HCT116 (cell line): Measurements from ENCODE around the gene AKAP11. TPM values are rescaled to one million over a fixed set of nuclear protein-coding genes. Genes with fewer than 3 reads are reported as not detected.

Experiments
- ATAC-seq: fragments of 200-7000 bp; cut with Tn5 transposase; 2 replicates; pipeline ENCODE4 v1.9.1; 2020; ENCODE audit warnings: mild to moderate bottlenecking, moderate library complexity
- BruUV-seq: library from RNA; stranded (reverse); fragments of 400-500 nt; replicated peaks from 2 replicates; lab custom pipeline; 2021; lab: Mats Ljungman, UMichigan
- CTCF ChIA-PET: fragments of 300-600 bp; sonication (Branson Sonifier 250); formaldehyde crosslinking; loops from one replicate; lab custom pipeline; 2021; ENCODE audit warnings: antibody characterized with exemption; lab: Charles Lee
- POLR2A ChIA-PET: fragments of 300-600, 350-600 bp; sonication (Branson Sonifier 250); formaldehyde crosslinking; loops from one replicate; lab custom pipeline; 2021; ENCODE audit warnings: antibody characterized with exemption; lab: Charles Lee
- RAD21 ChIA-PET, 2 experiments: fragments of 300-600 bp; sonication (Branson Sonifier 250); formaldehyde crosslinking; loops; one replicate each; lab custom pipeline; 2023; ENCODE audit warnings: low total read pairs in 2 of 2; ENCODE audit not compliant: uncharacterized antibody in 2 of 2, unreplicated experiment in 2 of 2, low non-redundant PET in 1 of 2; lab: Charles Lee
- DNase-seq: peaks from one replicate; pipeline ENCODE4 v3.0.0-alpha.2; 2010; ENCODE audit warnings: low read depth, low spot score
- H2AFZ ChIP-seq: fragments of 200-600 bp; shearing (Covaris generic), sonication (generic); 2 replicates; pipeline ENCODE4 v1.6.1; 2017; ENCODE audit warnings: low read depth, mixed run types, mixed read lengths, antibody characterized with exemption, low read length; ENCODE audit not compliant: poor library complexity, severe bottlenecking
- H3K27ac ChIP-seq: 2 replicates; pipeline ENCODE4 v1.5.1; 2012; ENCODE audit warnings: low read depth, low read length
- H3K27me3 ChIP-seq: fragments of 200-600 bp; sonication (generic); 2 replicates; pipeline ENCODE4 v1.6.1; 2016; ENCODE audit warnings: mixed run types, low read length, mixed read lengths; ENCODE audit not compliant: insufficient read depth
- H3K36me3 ChIP-seq, 2 experiments: fragments of 200-500 bp in 1 of 2; fragments of 200-600 bp in 1 of 2; sonication (Bioruptor generic) in 1 of 2; sonication (generic) in 1 of 2; 2 replicates each; pipeline versions ENCODE4 v1.5.1 to v1.6.1; 2014 to 2016; ENCODE audit warnings: low read length in 2 of 2, inconsistent platforms in 1 of 2, mixed read lengths in 1 of 2, mixed run types in 1 of 2; ENCODE audit not compliant: insufficient read depth in 2 of 2, control insufficient read depth in 1 of 2
- H3K4me1 ChIP-seq, 2 experiments: fragments of 200-600 bp in 1 of 2; sonication (generic) in 1 of 2; 2 replicates each; pipeline versions ENCODE4 v1.5.1 to v1.6.1; 2012 to 2017; ENCODE audit warnings: low read length in 2 of 2, inconsistent platforms in 1 of 2, mild to moderate bottlenecking in 1 of 2, mixed read lengths in 1 of 2, mixed run types in 1 of 2, moderate library complexity in 1 of 2; ENCODE audit not compliant: insufficient read depth in 2 of 2, control insufficient read depth in 1 of 2
- H3K4me2 ChIP-seq: fragments of 200-600 bp; sonication (generic); 2 replicates; pipeline ENCODE4 v1.6.1; 2017; ENCODE audit warnings: mixed run types, low read length, mixed read lengths
- H3K4me3 ChIP-seq, 2 experiments: fragments of 200-600 bp in 1 of 2; sonication (generic) in 1 of 2; replicated peaks in 1 of 2; 2 replicates each; pipeline ENCODE4 v1.5.1; 2011 to 2016; ENCODE audit warnings: low read length in 2 of 2, control low read depth in 1 of 2, low read depth in 1 of 2, mild to moderate bottlenecking in 1 of 2, mixed read lengths in 1 of 2, mixed run types in 1 of 2
- H3K79me2 ChIP-seq: fragments of 200-600 bp; sonication (generic); 2 replicates; pipeline ENCODE4 v1.6.1; 2017; ENCODE audit warnings: mild to moderate bottlenecking, mixed run types, low read length, moderate library complexity, mixed read lengths; ENCODE audit not compliant: insufficient read depth
- H3K9ac ChIP-seq: fragments of 200-600 bp; sonication (generic); 2 replicates; pipeline ENCODE4 v1.6.1; 2016; ENCODE audit warnings: low read length, mixed read lengths
- H3K9me2 ChIP-seq: fragments of 200-600 bp; sonication (generic), shearing (Covaris generic); 2 replicates; pipeline ENCODE4 v1.6.1; 2017; ENCODE audit warnings: mixed run types, mild to moderate bottlenecking, moderate library complexity; ENCODE audit not compliant: insufficient read depth
- H3K9me3 ChIP-seq, 2 experiments: fragments of 200-500 bp in 1 of 2; fragments of 200-600 bp in 1 of 2; sonication (Bioruptor generic) in 1 of 2; sonication (generic) in 1 of 2; 2 replicates each; pipeline ENCODE4 v1.6.1; 2014 to 2017; ENCODE audit warnings: low read length in 2 of 2, mixed read lengths in 2 of 2, inconsistent platforms in 1 of 2, low read depth in 1 of 2, mild to moderate bottlenecking in 1 of 2, mixed run types in 1 of 2, moderate library complexity in 1 of 2; ENCODE audit not compliant: control insufficient read depth in 1 of 2, insufficient read depth in 1 of 2
- H4K20me1 ChIP-seq: fragments of 200-600 bp; sonication (generic), shearing (Covaris generic); 2 replicates; pipeline ENCODE4 v1.6.1; 2017; ENCODE audit warnings: mixed run types, mild to moderate bottlenecking, moderate library complexity; ENCODE audit not compliant: insufficient read depth
- CBX3 ChIP-seq: IDR thresholded peaks from 2 replicates; pipeline ENCODE4 v1.6.1; 2012; ENCODE audit warnings: low read depth
- EGR1 ChIP-seq: IDR thresholded peaks from 2 replicates; pipeline ENCODE4 v1.6.1; 2012; ENCODE audit warnings: low read depth
- ELF1 ChIP-seq: IDR thresholded peaks from 2 replicates; pipeline ENCODE4 v1.6.1; 2012; ENCODE audit warnings: low read depth, borderline replicate concordance
- EZH2 ChIP-seq: fragments of 200-600 bp; sonication (generic); IDR thresholded peaks from 2 replicates; pipeline ENCODE4 v1.6.1; 2017; ENCODE audit warnings: antibody characterized with exemption, mixed run types
- EZH2phosphoT487 ChIP-seq: fragments of 200-600 bp; IDR thresholded peaks from 2 replicates; pipeline ENCODE4 v1.6.1; 2018; ENCODE audit warnings: antibody characterized with exemption, borderline replicate concordance
- JUND ChIP-seq: IDR thresholded peaks from 2 replicates; pipeline ENCODE4 v1.6.1; 2012
- POLR2A ChIP-seq: IDR thresholded peaks from 2 replicates; pipeline ENCODE4 v1.7.0; 2011; ENCODE audit warnings: borderline replicate concordance; ENCODE audit not compliant: insufficient read depth, insufficient read length; ENCODE audit errors: extremely low read depth
- TCF7L2 ChIP-seq: IDR thresholded peaks from 2 replicates; pipeline ENCODE4 v1.7.0; 2011; ENCODE audit warnings: borderline replicate concordance, inconsistent platforms; ENCODE audit not compliant: insufficient read depth, insufficient read length; ENCODE audit errors: extremely low read depth
- YY1 ChIP-seq: IDR thresholded peaks from 2 replicates; pipeline ENCODE4 v1.6.1; 2011; ENCODE audit warnings: low read length, low read depth, moderate library complexity, mild to moderate bottlenecking; ENCODE audit not compliant: insufficient replicate concordance; ENCODE audit errors: extremely low read depth
- intact Hi-C: fragments of 100-400 bp; cut with micrococcal nuclease; formaldehyde crosslinking; loops from 2 replicates; pipeline ENCODE4 v1.10.0; 2022
- total RNA-seq: library from RNA; stranded (reverse); gene quantifications from one replicate; pipeline ENCODE4 v1.2.1, GENCODE V29; 2021; ENCODE audit not compliant: unreplicated experiment
- TF ChIP-seq, protein P1 (sequence below): IDR thresholded peaks from 2 replicates; pipeline ENCODE4 v1.6.1; 2012
- TF ChIP-seq, protein P2 (sequence below), 3 experiments: fragments of 200-600 bp in 1 of 3; sonication (generic) in 1 of 3; IDR thresholded peaks in 2 of 3; conservative IDR thresholded peaks in 1 of 3; 2 replicates each; pipeline ENCODE4 v1.5.1; 2012 to 2017; ENCODE audit warnings: low read depth in 2 of 3, low read length in 2 of 3, antibody characterized with exemption in 1 of 3, borderline replicate concordance in 1 of 3, control low read depth in 1 of 3, mild to moderate bottlenecking in 1 of 3, mixed read lengths in 1 of 3, mixed run types in 1 of 3, moderate library complexity in 1 of 3; ENCODE audit not compliant: insufficient read depth in 1 of 3
- TF ChIP-seq, protein P3 (sequence below): IDR thresholded peaks from 2 replicates; pipeline ENCODE4 v1.6.1; 2012; ENCODE audit warnings: low read depth

AKAP11 gene
- total RNA-seq, 1 experiment from 2014 or later, result 21.7 TPM

DNA sequence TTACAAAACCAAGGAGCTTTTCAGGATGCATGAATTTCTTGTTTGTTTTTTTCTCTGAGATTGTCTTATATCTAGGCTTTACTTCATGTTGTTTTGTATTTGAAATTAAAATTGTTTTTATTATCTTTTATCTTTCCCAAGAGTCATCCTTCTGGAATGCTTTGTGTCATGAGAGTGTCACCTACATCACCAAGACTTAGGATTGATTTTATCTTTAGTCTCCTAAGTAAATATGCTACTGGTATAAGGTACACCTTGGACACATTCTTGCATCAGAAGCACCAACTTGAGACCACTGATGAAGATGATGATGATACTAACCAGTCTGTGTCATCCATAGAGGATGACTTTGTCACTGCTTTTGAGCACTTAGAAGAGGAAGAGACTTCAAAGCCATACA, 26.4 kb downstream of the AKAP11 start:
- Histone ChIP-seq H3K9me2 (no peaks in the 10 kb centered on the region), H2AFZ (no peak overlapping the region), H3K36me3 (peaks cover 30 to 31% of the 10 kb centered on the region in 2 experiments; a peak in 3 of 4 replicates), H3K4me3 (no peak overlapping the region), H3K9ac (no peak overlapping the region), H3K27me3 (no peaks in the 10 kb centered on the region), H3K79me2 (no peaks in the 10 kb centered on the region), H3K27ac (no peak overlapping the region), H3K4me1 (no peaks in the 10 kb centered on the region), H4K20me1 (no peaks in the 10 kb centered on the region), H3K4me2 (no peak overlapping the region), H3K9me3 (no peaks in the 10 kb centered on the region)
- intact Hi-C loops, result no loop called here
- ChIA-PET RAD21 (no interaction called here), CTCF (no interaction called here), POLR2A (no interaction called here)
- ATAC-seq (no peak), DNase-seq (no peak)
- no TSS peak for BruUV-seq
- TF ChIP-seq POLR2A, result no peak
- no peak for TF ChIP-seq TCF7L2
- no peak for TF ChIP-seq EZH2phosphoT487
- no peak for TF ChIP-seq JUND

DNA sequence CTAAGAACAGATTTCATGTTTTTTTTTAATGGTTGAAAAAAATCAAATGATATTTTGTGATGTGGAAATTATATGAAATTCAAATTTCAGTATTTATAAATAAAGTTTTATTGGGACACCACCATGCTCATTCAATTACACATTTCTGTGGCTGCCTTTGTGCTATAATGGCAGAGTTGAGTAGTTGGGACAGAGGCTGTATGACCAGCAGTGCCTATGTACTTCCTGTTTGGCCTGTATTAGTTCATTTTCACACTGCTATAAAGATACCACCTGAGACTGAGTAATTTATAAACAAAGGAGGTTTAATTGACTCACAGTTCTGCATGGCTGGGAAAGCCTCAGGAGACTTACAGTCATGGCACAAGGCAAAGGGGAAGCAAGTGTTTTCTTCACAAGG, 33.6 kb downstream of the AKAP11 start:
- H3K4me3 ChIP-seq, result no peak overlapping the region
- H4K20me1 ChIP-seq, result no peaks in the 10 kb centered on the region
- BruUV-seq, result no TSS peak
- no peak overlapping the region for H3K27ac ChIP-seq
- ChIA-PET CTCF (no interaction called here), RAD21 (no interaction called here), POLR2A (no interaction called here)
- TF ChIP-seq JUND (no peak), EGR1 (no peak), YY1 (no peak), EZH2 (no peak), ELF1 (no peak), CBX3 (no peak)
- TF ChIP-seq, protein P1, sequence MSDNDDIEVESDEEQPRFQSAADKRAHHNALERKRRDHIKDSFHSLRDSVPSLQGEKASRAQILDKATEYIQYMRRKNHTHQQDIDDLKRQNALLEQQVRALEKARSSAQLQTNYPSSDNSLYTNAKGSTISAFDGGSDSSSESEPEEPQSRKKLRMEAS, result no peak
- TF ChIP-seq, protein P2, sequence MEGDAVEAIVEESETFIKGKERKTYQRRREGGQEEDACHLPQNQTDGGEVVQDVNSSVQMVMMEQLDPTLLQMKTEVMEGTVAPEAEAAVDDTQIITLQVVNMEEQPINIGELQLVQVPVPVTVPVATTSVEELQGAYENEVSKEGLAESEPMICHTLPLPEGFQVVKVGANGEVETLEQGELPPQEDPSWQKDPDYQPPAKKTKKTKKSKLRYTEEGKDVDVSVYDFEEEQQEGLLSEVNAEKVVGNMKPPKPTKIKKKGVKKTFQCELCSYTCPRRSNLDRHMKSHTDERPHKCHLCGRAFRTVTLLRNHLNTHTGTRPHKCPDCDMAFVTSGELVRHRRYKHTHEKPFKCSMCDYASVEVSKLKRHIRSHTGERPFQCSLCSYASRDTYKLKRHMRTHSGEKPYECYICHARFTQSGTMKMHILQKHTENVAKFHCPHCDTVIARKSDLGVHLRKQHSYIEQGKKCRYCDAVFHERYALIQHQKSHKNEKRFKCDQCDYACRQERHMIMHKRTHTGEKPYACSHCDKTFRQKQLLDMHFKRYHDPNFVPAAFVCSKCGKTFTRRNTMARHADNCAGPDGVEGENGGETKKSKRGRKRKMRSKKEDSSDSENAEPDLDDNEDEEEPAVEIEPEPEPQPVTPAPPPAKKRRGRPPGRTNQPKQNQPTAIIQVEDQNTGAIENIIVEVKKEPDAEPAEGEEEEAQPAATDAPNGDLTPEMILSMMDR (IDR thresholded peaks at IDR 0.05 in 2 of 3, conservative IDR thresholded peaks at IDR 0.05 in 1 of 3; ENCODE audit: borderline replicate concordance in 1 of 3, insufficient read depth in 1 of 3, low read depth in 2 of 3, low read length in 2 of 3), result no peak
- TF ChIP-seq, protein P3, sequence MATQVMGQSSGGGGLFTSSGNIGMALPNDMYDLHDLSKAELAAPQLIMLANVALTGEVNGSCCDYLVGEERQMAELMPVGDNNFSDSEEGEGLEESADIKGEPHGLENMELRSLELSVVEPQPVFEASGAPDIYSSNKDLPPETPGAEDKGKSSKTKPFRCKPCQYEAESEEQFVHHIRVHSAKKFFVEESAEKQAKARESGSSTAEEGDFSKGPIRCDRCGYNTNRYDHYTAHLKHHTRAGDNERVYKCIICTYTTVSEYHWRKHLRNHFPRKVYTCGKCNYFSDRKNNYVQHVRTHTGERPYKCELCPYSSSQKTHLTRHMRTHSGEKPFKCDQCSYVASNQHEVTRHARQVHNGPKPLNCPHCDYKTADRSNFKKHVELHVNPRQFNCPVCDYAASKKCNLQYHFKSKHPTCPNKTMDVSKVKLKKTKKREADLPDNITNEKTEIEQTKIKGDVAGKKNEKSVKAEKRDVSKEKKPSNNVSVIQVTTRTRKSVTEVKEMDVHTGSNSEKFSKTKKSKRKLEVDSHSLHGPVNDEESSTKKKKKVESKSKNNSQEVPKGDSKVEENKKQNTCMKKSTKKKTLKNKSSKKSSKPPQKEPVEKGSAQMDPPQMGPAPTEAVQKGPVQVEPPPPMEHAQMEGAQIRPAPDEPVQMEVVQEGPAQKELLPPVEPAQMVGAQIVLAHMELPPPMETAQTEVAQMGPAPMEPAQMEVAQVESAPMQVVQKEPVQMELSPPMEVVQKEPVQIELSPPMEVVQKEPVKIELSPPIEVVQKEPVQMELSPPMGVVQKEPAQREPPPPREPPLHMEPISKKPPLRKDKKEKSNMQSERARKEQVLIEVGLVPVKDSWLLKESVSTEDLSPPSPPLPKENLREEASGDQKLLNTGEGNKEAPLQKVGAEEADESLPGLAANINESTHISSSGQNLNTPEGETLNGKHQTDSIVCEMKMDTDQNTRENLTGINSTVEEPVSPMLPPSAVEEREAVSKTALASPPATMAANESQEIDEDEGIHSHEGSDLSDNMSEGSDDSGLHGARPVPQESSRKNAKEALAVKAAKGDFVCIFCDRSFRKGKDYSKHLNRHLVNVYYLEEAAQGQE, result no peak
- no peaks in the 10 kb centered on the region for H3K79me2 ChIP-seq
- no peaks in the 10 kb centered on the region for H3K27me3 ChIP-seq
- H2AFZ ChIP-seq, result no peak overlapping the region
- H3K9me2 ChIP-seq, result no peaks in the 10 kb centered on the region
- intact Hi-C loops, result no loop called here
- H3K36me3 ChIP-seq, result peaks cover 20 to 26% of the 10 kb centered on the region in 2 experiments; a peak in 2 of 4 replicates
- no peak for ATAC-seq
- no peak for DNase-seq
- no peak overlapping the region for H3K9ac ChIP-seq
- H3K4me1 ChIP-seq, result no peaks in the 10 kb centered on the region
- H3K9me3 ChIP-seq, result no peaks in the 10 kb centered on the region
- no peak overlapping the region for H3K4me2 ChIP-seq
